GM18520 (cell line): Measurements from ENCODE around the gene SH2D1A.
"Not testable (repeated sequence)": the region's sequence is repeated elsewhere in the genome, so short reads cannot be mapped to it uniquely, and the experiment has no call there.

Source experiments
- ATAC-seq: cut with Tn5 transposase; IDR thresholded peaks from one replicate; pipeline ENCODE4 v1.9.1; 2021; ENCODE audit not compliant: unreplicated experiment

The SH2D1A gene

GRCh38 chrX:124348885-124349453 is 2.6 kb downstream of the SH2D1A start:
- no peak for ATAC-seq

GRCh38 chrX:124354648-124355047 is 8.3 kb downstream of the SH2D1A start:
- ATAC-seq = no peak

- no peak for ATAC-seq
Measured at GRCh38 chrX:124358800-124359383, 12.5 kb downstream of the SH2D1A start.

- ATAC-seq = no peak
Measured at GRCh38 chrX:124362072-124362471, 15.7 kb downstream of the SH2D1A start.

- no peak for ATAC-seq
Measured at GRCh38 chrX:124362761-124363160, 16.4 kb downstream of the SH2D1A start.

GRCh38 chrX:124369722-124370121 is 23.4 kb downstream of the SH2D1A start:
- ATAC-seq = no peak

- no peak for ATAC-seq
Measured at GRCh38 chrX:124373348-124373747, 27.0 kb downstream of the SH2D1A start.

GRCh38 chrX:124378643-124379042 is 32.3 kb downstream of the SH2D1A start:
- ATAC-seq = no peak

- ATAC-seq = no peak
Measured at GRCh38 chrX:124383354-124383753, 37.0 kb downstream of the SH2D1A start.

GRCh38 chrX:124386401-124386800 is 40.0 kb downstream of the SH2D1A start:
- ATAC-seq = no peak

- no peak for ATAC-seq
Measured at GRCh38 chrX:124388562-124388961, 42.2 kb downstream of the SH2D1A start.

- no peak for ATAC-seq
Measured at GRCh38 chrX:124392794-124393193, 46.4 kb downstream of the SH2D1A start.

GRCh38 chrX:124393238-124393637 is 46.9 kb downstream of the SH2D1A start:
- no peak for ATAC-seq

- no peak for ATAC-seq
Measured at GRCh38 chrX:124393659-124394058, 47.3 kb downstream of the SH2D1A start.

- ATAC-seq = no peak
Measured at GRCh38 chrX:124395145-124395880, 49.0 kb downstream of the SH2D1A start.

GRCh38 chrX:124401696-124402095 is 55.3 kb downstream of the SH2D1A start:
- no peak for ATAC-seq

- no peak for ATAC-seq
Measured at GRCh38 chrX:124405868-124406267, 59.5 kb downstream of the SH2D1A start.

GRCh38 chrX:124406294-124407014 is 60.1 kb downstream of the SH2D1A start:
- ATAC-seq = peak; percentile 77

- no peak for ATAC-seq
Measured at GRCh38 chrX:124407226-124407625, 60.9 kb downstream of the SH2D1A start.

- not testable (repeated sequence) for ATAC-seq
Measured at GRCh38 chrX:124408380-124408779, 62.0 kb downstream of the SH2D1A start.

GRCh38 chrX:124413244-124413643 is 66.9 kb downstream of the SH2D1A start:
- ATAC-seq = no peak

GRCh38 chrX:124414281-124414680 is 67.9 kb downstream of the SH2D1A start:
- no peak for ATAC-seq
